GM18507 (cell line): Measurements from ENCODE around the gene KRT32.

Experiments used
- DNase-seq: peaks from one replicate; pipeline ENCODE4 v3.0.0; 2011; ENCODE audit warnings: low read depth; ENCODE audit not compliant: insufficient read length; ENCODE audit errors: extremely low spot score
- FAIRE-seq: peaks from 2 replicates; lab custom pipeline; 2011; peaks lifted over from hg19 to GRCh38; lab: Jason Lieb, UNC

KRT32 gene

DNA sequence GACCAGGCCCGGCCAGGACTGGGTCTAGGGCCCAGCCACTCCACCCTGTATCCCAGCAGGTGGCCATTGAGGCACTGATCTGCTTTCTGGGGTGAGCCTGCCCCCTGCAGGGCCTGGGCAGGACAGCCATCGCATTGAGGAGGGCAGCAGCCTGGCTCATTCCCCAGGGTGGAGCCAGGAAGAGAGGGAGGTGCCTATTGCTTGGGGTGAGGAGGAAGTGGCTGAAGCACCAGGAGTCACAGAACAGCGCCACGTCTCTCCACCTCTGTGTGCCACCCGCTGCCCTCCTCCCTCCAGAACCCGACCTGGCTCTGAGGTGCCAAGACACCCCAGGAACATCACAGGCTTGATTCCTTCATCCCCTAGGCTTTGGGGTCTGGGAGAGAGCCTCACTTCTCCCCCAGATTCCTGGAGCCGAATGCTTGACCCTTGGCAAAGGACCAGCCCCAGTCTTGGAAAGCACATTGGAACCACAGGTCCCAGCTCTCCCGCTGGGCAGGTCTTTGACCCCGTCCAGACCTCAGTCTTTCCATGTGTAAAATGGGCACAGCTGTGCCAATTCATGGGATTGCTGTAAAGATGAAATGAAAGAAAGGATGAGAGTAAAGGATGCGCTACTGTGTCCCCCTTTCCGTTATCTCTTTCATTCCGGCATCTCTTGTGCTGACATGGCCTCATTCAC is 29.8 kb upstream of the KRT32 start:
- FAIRE-seq (peak; percentile 83), DNase-seq (peak; percentile 71)

DNA sequence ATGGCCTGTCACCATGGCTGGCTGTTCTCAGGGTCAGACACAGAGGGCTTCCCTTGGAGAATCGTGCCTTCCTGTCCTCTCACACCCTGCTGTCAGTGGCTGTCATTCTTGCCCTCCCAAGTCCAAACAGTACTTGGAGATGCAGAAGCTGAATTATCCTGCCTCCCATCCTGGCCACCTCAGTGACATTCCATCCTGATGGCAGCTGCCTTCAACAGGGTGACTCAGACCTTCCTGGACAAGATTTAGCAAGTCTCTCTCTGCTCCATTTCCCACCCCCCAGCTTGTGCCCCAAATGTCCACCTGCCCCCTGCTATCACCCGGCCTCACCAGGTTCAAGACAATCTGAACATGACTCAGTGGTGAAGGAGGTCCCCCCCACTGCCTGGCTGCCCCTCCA is 27.3 kb upstream of the KRT32 start:
- DNase-seq (no peak), FAIRE-seq (no peak)

DNA sequence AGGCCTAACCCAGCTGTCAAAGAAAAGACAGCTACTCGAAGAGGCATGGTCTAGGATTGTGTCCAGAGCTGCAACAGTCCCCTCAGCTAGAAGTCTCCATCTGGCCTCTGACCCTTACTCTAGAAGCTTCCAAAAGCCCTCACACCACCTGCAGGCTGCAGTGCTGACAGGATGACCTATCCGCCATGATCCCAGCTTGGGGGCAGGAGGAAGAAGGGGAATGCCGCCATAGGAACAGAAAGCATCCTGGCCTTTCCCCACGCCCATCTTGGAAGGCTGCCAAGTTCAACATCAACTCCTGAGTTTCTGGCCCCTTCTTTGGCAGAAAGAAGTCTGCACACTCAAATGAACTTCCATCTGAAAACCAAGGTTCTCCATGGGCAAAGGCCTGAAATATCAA is 25.6 kb upstream of the KRT32 start:
- DNase-seq: no peak
- no peak for FAIRE-seq

DNA sequence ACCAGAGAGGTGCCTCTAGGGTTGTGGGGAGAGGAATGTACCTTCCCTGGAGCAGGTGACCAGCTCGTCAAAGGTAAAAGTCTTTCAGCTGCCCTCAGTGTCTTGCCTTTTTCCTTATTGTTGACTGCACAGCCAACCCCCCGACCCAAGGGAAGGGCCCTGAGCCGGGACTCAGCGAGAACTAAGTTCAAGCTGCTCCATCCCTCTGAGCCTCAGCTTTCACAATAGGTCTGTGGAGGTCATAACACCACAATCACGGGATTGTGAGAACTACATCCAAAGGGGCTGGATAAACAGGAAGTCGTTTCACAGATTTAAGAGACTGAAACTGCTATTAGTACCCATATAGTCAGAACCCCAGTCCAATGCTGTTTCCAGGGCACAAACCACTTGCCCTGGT is 25.2 kb upstream of the KRT32 start:
- no peak for FAIRE-seq
- no peak for DNase-seq

DNA sequence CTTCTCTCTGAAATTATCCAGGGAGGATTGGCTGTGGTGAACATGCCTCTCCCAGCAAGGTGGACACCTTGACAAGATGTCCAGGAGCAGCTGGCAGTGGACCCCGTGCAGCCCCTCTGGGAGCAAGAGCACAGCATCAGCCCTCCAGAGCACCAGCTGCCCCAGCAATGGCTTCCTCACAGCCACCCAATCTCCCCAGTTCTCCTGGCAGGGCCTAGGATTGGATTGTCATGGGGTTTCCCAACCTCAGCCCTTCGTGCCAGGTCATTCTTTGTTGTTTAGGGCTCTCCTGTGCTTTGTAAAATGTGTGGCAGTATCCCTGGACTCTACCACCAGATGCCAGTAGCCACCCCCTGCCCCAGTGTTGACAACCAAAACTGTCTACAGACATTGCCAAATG is 24.3 kb upstream of the KRT32 start:
- FAIRE-seq (no peak), DNase-seq (no peak)

DNA sequence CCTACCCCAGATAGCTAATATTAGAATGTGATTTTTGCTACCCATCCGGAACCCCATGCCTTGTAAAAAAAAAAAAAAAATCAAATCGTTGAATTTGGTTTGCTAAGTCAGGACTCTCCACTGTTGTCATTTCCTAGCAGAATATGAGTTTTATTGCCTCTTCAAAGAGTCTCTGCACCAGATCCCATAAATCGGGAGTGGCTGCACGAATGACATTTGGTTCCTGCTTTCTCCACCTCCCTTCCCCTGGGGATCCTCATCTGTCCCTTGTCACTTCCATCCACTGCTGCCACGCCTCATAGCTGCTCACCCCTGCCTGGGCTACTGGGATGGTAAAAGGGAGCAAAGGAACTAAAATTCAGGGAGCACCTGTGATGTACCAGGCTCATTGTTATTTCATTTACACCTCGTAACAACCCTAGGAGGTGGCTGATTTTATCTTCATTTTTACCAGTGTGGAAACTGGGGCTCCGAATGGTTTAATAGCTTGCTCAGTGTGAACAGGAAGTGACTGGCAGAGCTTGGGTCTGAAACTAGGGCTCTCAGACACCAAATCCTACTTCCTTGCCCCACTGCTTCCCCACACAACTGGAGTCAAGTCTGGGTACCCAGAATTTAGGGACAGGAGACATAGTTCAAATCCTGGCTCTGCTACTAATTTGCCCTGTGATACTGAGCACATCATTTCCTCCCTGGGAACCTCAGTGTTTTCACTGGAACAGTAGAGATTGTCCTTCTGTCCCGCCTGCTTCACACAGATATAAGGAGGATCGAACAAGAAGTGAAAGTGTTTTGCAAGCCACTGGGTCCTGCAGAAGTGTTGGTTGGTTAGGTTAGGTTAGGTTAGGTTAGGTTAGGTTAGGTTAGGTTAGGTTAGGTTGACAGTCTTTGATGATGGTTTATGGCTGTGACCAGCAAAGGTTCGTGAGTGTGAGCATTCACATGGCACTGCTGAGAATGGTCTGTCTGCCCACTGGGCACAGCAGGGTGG is 23.1 kb upstream of the KRT32 start:
- DNase-seq (no peak), FAIRE-seq (no peak)

DNA sequence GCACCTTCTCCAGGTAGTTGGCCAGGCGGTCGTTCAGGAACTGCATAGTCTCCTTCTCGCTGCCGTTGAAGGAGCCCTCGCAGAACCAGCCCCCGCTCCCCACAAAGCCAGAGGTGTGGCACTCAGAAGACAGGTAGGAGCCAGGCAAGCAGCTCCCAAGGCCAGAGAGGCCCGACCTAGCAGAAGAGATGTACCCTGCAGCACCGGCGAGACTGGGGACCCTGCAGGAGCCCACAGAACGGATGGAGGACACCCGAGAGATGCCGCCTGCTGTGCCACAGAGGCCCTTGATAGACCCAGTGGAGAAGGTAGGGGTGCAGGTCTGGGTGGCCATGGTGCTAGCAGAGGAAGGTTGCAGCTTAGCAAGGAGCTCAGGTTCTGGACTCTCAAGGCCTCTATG is 22.3 kb upstream of the KRT32 start, which contains the start of gene KRT36:
TSS of gene KRT36 (minus strand) at position 380 of the 400 bp plus-strand sequence. CDS start at position 334, 46 bp downstream.
- FAIRE-seq: no peak

DNA sequence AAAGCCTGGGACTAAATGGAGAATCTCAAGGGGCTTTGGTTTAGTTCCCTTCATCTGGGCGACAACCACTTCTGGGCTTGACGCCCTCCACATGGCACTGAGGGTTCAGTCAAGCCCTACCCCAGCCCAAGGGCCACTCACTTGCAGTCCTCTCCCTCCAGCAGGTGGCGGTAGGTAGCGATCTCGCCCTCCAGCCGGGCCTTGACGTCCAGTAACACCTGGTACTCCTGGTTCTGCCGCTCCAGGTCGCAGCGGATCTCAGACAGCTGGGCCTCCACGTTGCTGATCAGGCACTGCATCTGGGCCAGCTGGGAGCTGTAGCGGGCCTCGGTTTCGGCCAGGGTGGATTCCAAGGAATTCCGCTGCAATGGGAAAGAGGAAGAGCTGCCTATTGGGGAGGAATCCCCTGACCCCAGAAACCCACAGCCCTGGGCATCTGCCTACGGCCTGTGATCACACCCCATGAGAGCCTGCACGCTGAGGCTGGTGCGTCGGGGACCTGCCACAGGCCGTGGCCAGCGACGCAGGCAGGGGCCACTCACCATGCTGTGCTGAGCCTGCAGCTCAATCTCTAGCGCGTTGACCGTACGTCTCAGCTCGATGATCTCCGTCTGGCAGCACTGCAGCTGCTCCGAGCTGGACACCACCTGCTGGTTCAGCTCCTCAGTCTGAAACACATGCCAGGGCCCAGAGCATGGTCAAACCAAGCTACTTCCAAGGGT is 19.8 kb upstream of the KRT32 start:
- FAIRE-seq: peak; percentile 12
- no peak for DNase-seq

More for the DNA sequence above, 22.3 kb upstream of the KRT32 start, which contains the start of gene KRT36:
- no peak for DNase-seq

DNA sequence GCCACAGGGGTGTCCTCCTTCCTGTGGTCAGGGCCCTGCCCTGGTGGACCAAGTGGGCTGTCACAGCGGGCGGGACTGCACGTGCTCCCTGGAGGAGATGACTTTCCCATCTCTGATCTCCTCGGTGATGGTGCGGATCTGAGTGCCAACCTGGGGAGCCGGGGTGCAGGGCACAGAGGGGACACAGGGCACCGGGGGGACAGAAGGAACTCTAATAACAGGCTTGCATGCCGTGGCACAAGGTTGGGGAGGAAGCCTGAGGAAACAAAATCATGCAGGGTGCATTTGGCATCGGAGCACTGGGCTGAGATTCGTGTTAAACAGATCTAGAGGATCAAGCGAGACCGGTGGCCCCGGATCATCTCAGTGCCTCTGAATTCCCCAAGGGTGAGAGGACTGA is 19.1 kb upstream of the KRT32 start:
- FAIRE-seq: no peak
- no peak for DNase-seq

DNA sequence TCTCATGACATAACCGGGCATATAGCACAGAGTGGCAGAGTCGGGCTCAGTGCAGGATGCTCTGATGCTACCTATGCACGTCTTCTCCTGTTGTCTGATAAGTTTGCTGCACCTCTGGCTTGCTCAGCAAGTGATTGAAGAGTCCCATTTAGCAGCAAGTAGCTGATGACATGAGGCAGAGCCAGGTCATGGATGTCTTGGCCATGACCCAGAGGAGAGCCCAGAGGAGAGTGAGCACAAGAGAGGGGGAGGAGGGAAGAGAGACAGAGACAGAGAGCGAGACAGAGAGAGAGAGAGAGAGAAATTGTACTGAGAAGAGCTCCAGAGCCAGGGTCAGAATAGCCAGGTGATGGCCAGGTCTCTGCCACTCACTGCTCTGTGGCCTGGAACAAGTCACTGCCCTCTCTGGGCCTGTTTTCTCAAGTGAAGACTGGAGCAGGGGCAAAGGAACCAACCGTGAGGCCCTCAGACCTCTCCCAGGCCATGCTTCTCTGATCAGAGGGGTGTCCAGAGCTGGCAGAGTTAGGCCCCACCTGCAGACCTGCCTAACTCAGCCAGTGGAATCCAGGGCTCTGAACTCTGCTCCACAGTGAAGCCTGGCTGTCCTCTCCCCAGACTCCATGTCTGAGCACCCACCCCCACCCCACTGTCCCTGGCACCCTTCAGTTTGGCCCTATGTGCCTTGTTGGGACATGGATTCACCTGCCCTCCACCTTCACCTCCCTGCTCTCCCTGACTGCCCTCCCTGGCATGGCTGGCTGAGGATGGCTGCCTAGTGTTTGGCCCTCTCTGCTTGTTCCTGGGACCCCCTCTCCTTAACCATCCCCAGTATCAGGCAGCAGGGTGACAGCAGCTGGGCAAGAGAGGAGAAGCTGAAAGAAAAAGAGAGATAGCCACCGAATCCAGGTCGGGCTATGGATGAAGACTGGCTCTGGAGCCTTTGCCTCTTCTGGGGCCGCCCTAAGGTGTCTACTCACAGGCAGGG is 18.0 kb upstream of the KRT32 start:
- no peak for DNase-seq
- FAIRE-seq: no peak

DNA sequence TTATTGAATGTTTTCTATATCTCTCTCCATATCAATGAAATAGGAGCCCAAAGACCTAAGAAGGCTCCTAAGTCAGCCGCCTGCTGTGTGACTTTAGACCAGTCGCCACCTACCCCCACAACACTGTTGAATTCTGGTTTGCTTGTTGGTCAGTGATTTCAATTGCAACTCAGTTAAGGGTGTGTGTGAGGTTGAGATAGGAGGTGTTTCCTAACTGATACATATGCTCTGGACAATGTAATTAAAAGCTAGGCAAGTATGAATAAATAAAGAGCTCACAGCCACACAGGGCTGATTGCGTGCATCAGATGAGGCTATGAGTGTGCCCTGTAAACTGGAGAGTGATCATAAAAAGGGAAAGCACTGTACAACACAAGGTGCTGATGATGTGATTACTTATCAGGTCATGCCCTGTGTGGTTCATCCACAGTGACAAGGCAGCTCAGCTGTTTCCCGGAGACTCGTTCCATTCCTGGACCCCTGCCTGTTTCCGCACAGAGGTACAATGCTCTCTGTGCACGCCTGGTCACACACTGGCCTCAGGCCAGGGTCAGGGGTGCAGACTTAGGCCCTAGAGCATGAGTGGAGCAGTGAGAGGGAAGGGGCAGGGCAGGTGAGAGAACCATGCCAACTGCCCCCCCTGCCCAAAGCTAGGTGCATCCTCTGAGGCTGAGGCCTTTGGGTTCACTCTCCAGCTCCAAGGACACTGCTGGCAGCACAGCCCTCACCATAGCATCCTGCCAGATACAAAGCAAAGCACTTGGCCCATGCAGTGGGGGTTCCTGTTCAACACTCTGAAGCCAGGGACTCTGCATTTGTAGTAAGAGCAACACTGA is 17.0 kb upstream of the KRT32 start:
- FAIRE-seq: no peak
- no peak for DNase-seq

DNA sequence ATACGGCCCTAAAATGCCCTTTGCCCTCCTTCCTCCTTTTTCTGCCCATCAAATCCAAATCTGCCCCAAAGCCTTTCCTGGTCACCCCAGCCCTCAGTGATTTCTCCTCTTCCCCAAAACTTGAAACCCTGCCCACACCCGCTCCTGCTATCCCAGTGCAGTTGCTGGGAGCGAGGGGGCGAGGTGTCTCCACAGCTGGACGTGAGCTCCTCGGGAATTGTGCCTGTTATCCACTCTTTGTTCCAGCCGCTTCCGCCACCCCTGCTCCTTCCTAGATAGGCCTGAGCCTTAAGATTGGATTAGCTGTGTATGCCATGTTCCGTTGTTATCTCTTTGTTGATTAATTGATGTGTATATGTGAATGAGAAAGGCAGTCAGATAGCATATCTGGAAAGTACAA is 16.3 kb upstream of the KRT32 start:
- DNase-seq (no peak), FAIRE-seq (no peak)

DNA sequence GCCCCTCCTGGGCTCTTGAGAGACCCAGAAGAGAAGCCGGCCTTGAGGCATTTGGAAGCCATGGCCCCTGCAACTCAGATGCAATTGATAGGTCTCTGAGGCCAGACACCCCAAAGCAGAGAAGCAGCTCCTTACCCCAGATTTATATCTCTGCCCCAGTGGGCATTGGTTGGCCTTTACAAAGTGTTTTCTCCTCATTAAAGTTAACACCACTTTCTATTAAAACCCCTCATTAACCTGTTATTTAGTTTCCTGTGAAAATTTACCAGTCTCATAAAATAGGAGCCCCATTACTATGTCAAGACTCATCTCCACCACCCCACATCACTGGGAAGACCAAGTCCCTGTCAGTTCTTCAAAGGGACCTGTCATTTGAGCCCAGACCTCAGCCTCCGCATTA is 13.8 kb upstream of the KRT32 start, which contains the start of gene KRT35:
TSS of gene KRT35 (minus strand) at position 116 of the 400 bp plus-strand sequence. CDS start at position 62, 54 bp downstream.
- no peak for FAIRE-seq
- no peak for DNase-seq

DNA sequence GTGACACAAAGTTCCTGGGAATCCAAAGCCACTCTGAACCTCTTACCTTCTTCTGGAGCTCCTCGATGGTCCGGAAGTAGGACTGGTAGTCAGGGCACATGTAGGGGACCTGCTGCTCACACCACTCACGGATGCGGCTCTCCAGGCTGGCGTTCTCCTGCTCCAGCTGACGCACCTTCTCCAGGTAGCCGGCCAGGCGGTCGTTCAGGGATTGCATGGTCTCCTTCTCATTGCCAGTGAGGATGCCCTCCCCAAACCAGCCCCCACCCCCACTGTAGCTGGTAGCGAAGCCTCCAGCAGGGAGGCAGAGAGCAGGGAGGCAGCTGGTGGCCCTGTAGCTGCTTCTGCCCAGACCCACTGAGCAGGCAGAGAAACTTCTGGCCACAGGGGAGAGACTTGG is 13.4 kb upstream of the KRT32 start:
- FAIRE-seq: no peak
- DNase-seq: no peak

DNA sequence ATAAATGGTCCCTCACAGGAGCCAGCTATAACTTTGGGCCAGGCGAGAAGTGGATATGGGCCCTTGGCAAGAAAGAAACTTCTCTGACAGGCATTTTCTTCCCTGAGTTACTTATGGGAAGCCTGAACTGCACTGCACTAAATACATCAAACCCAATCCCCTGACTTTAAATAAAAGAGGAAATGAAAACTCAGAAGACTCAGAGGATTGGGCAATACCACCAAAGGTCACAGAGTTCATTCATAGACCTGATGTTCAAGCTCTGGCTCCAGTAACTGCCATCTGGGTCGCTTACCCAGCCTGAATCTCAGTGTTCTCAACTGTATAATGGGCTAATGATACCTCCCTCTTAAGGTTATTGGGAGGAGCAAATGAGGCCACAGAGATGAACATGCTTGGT is 12.9 kb upstream of the KRT32 start:
- no peak for DNase-seq
- FAIRE-seq: no peak

DNA sequence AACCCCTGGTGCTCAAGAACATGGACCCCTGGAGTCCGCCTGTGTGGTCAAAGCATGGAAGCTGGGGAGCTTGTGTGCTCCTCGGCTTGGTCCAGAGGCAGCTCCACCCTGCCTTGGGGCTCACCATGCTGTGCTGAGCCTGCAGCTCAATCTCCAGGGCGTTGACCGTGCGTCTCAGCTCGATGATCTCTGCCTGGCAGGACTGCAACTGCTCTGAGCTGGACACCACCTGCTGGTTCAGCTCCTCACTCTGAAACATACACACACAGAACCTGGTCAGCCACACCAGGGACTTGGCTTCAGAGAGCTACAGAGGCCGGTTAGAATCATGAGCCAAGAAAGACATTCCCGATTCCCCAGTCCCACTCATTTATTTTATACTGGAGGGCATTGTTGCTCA is 11.1 kb upstream of the KRT32 start:
- FAIRE-seq (no peak), DNase-seq (no peak)

DNA sequence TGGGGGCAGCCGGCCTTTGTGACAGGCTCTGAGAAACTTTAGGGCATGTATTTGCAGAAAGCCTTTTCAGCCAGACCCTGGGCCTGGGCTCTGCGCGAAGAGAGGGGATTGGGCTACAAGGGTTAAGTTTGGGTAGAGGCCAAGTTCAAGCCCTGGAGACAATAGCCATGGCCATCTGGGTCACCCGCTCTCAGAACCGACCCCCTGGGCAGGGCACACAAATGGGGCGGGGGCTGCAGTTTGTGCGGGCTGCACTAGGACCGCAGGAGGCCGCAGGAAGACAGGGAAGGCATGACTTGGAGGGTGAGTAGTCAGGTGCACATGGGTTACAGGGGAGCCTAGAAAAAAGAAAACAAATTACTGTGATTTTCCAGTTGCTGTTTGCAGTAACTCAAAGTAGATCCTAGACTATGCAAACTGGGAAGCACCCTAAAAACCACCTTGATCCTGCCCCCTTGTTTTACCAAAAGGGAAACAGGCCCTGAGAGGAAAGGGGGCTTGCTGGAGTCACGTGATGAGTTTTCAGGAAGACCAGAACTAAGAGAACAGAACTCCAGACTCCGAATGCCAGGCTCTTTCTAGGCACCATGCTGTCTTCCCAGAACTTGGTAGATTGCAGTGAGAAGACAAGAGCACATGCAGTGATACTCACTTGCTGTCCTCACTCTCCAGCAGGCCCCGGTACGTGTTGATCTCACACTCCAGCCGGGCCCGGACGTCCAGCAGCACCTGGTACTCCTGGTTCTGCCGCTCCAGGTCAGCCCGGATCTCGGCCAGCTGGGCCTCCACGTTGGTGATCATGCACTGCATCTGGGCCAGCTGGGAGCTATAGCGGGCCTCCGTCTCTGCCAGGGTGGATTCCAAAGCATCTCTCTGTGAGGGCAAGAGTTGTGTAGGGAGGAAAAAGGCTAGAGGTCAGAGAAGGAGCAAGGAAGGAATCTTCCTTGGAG is 10.0 kb upstream of the KRT32 start:
- no peak for FAIRE-seq
- no peak for DNase-seq
